Spleen (tissue), 7 donors: ENCODE measurements around the gene LYVE1.

Experiments used
- POLR2A ChIP-seq, 3 donors: fragments of 450-650 bp; IDR thresholded peaks; one replicate each; pipeline ENCODE4 v1.5.1; 2017; ENCODE audit warnings: antibody characterized with exemption in 3 of 3, mild to moderate bottlenecking in 1 of 3
- TF ChIP-seq, protein P1 (sequence below), 11 experiments: fragments of 200-600 bp in 7 of 11; fragments of 450-650 bp in 4 of 11; sonication (generic) in 4 of 11; IDR thresholded peaks in 8 of 11; conservative IDR thresholded peaks in 3 of 11; 1 replicate in 7 of 11; 2 replicates in 4 of 11; pipeline versions ENCODE4 v1.4.0 to v1.8.0; 2016 to 2021; ENCODE audit warnings: antibody characterized with exemption in 11 of 11, inconsistent platforms in 4 of 11, mild to moderate bottlenecking in 1 of 11
- donor health status: DM: no; HTN: no; CAD: no; lungs with moderate emphysema.
- donor health status: DM: no; HTN: no; CAD: no.
- donor health status: DM: no; HTN: no; CAD: no.

- TF ChIP-seq, protein P1, sequence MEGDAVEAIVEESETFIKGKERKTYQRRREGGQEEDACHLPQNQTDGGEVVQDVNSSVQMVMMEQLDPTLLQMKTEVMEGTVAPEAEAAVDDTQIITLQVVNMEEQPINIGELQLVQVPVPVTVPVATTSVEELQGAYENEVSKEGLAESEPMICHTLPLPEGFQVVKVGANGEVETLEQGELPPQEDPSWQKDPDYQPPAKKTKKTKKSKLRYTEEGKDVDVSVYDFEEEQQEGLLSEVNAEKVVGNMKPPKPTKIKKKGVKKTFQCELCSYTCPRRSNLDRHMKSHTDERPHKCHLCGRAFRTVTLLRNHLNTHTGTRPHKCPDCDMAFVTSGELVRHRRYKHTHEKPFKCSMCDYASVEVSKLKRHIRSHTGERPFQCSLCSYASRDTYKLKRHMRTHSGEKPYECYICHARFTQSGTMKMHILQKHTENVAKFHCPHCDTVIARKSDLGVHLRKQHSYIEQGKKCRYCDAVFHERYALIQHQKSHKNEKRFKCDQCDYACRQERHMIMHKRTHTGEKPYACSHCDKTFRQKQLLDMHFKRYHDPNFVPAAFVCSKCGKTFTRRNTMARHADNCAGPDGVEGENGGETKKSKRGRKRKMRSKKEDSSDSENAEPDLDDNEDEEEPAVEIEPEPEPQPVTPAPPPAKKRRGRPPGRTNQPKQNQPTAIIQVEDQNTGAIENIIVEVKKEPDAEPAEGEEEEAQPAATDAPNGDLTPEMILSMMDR (IDR thresholded peaks at IDR 0.05 in 8 of 11, conservative IDR thresholded peaks at IDR 0.05 in 3 of 11) = no peak
- no peak for TF ChIP-seq POLR2A (IDR thresholded peaks at IDR 0.05)
Measured at GRCh38 chr11:10520562-10520961, 47.9 kb downstream of the LYVE1 start.
